GM19467 (cell line): ENCODE results near the gene PREX1.
A peak's percentile ranks its signal among the peaks of the same experiment; 100 is the strongest.

Experiments
- ATAC-seq: cut with Tn5 transposase; IDR thresholded peaks from one replicate; pipeline ENCODE4 v1.9.1; 2021; ENCODE audit warnings: mild to moderate bottlenecking, moderate library complexity; ENCODE audit not compliant: unreplicated experiment

The PREX1 gene

GRCh38 chr20:48738399-48739304 is 89.1 kb downstream of the PREX1 start:
- ATAC-seq: peak; percentile 63

DNA sequence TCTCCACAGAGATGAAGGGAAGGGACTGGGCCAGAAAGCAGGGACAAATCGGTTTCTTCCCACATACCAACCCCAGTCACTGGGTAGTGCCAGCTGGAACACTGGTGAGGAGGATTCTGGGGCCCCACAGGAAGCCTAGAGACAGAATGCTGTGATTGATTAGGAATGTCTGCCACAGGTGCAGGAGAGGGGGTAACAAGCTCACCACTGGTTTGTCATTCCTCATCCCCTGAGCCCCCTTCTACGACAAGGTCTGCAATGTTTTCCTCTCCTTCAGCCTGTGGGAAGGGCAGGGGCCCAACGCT is 89.8 kb downstream of the PREX1 start:
- ATAC-seq: no peak

GRCh38 chr20:48737434-48738093 is 90.2 kb downstream of the PREX1 start:
- ATAC-seq: no peak

GRCh38 chr20:48736636-48737035 is 91.2 kb downstream of the PREX1 start:
- ATAC-seq: no peak

GRCh38 chr20:48736231-48736630 is 91.6 kb downstream of the PREX1 start:
- ATAC-seq: no peak

- no peak for ATAC-seq
Measured at GRCh38 chr20:48735112-48735511, 92.7 kb downstream of the PREX1 start.

- ATAC-seq: no peak
Measured at GRCh38 chr20:48734104-48734749, 93.6 kb downstream of the PREX1 start.

DNA sequence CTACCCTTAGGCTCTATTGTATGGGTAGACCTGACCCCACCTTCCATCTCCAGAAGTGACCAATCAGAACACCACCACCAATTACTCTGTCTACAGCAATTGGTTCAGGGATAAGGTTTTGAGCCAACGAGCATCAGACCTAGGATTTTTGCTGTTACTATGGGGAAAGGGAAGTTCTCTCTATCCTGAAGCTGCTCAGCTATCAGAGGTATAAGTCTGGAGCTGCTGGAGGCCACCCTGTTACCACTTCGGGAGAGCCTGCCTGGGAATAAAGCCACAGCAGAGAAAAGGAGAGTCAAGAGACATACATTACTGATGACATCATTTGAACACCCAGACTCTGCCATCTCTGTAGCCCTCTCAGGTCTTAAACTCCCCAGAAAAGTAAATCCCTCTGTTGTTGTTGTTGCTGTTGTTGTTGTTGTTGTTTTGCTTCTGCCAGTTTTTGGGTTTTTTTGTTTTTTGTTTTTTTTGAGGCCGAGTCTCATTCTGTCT is 94.5 kb downstream of the PREX1 start:
- no peak for ATAC-seq

GRCh38 chr20:48732081-48732829 is 95.5 kb downstream of the PREX1 start:
- no peak for ATAC-seq

DNA sequence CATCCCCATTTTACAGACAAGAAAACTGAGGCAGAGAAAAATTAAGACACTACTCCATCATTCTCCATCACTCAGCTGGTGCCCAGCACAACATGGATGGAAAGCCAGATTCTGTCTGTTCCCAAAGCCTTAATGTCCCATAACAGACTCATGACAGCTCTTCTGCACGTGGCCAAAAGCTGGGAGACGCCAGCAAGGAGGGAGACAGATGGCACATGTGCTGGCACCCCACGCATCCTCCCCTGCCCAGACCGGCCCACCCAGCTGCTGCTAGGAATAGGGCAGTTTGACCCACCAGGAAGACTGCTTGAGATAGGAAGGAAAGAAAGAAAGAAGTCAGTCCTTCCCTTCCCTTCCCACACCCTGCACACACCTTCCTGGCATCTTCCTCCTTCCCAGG is 96.3 kb downstream of the PREX1 start:
- no peak for ATAC-seq

DNA sequence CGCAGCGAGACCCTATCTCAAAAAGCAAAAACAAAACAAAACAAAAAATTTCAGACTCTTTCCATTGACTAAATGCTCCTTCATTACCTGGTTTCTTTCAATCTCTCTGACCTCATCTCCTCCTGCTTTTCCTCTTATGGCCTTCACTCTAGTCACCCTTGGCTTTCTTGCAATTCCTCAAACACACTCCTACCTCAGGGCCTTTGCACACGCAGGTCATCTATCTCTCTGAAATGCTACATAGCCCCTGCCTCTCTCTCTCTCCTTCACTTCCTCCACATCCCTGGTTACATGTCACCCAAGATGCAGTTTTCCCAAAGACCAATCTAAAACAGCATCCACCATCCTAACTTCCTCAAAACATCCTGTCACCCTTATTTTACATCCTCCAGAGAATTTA is 96.8 kb downstream of the PREX1 start:
- ATAC-seq: no peak

GRCh38 chr20:48729538-48729937 is 98.3 kb downstream of the PREX1 start:
- no peak for ATAC-seq

DNA sequence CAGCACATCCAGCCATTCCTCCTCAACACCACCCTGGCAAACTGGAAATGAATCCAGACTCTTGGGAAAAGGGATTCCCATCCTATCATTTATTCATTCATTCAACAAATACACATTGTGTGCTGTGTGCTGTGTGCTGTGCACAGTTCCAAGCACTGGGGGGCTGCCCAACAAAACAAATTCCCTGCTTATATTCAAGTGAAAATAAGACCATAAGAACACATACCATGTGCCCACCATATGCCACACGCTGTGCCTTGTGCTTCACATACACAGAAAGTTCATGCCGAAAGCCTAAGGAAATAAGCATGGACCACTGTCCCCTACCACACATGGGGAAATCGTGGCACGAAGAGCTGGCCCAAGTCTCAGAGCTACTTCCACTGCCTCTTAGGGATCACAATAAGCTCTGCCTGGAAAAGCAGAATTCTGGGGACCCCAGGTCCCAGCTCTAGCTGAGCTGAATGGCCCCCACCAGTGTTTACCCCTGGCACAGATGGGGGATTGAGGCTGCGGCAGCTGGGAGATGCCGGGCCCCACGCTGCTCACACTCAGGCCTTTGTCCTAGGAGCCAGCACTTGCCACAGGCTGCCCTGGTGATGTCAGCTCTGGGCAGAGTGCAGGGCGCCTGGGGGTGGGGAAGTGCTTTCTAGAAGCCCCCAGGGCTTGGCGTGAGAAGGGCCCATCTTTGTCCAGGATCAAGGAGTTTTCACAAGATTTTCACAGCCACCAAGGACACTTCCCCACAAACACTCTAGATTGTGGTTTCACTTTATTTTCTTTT is 99.6 kb downstream of the PREX1 start:
- no peak for ATAC-seq

GRCh38 chr20:48727226-48727625 is 100.6 kb downstream of the PREX1 start:
- no peak for ATAC-seq

- ATAC-seq: no peak
Measured at GRCh38 chr20:48725555-48725991, 102.2 kb downstream of the PREX1 start.

DNA sequence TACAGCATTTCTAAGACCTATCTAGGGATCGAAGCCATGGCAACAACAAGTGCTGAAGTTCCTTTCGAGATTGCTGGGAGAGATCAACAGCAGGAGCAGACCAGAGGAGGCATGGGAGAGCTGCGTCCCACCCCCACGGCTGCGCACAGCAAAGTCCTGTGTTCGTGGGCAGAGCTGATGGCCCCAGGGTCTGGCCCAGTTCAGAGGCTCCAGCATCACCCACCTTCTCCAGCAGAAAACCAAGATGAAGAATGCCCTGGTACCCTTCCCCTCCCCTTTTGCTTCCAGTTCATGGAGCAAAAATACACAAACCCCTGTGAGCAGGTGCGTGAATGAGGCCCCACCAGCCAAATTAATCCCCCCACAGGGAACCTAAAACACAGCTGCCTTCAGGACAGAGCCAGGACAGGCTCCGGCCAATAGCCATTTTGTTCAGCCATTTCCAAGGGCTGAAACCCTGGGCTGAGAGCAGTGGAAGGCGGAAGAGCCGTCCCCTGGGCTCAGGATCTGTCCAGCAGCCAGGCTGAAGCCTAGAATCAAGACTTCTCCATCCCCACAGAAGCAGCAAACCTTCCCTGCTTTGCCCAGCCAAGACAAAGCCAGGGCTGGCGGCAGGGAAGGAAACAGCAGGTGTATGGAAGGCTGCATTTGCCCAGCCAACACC is 102.8 kb downstream of the PREX1 start:
- ATAC-seq: no peak

GRCh38 chr20:48724382-48724781 is 103.4 kb downstream of the PREX1 start:
- no peak for ATAC-seq

DNA sequence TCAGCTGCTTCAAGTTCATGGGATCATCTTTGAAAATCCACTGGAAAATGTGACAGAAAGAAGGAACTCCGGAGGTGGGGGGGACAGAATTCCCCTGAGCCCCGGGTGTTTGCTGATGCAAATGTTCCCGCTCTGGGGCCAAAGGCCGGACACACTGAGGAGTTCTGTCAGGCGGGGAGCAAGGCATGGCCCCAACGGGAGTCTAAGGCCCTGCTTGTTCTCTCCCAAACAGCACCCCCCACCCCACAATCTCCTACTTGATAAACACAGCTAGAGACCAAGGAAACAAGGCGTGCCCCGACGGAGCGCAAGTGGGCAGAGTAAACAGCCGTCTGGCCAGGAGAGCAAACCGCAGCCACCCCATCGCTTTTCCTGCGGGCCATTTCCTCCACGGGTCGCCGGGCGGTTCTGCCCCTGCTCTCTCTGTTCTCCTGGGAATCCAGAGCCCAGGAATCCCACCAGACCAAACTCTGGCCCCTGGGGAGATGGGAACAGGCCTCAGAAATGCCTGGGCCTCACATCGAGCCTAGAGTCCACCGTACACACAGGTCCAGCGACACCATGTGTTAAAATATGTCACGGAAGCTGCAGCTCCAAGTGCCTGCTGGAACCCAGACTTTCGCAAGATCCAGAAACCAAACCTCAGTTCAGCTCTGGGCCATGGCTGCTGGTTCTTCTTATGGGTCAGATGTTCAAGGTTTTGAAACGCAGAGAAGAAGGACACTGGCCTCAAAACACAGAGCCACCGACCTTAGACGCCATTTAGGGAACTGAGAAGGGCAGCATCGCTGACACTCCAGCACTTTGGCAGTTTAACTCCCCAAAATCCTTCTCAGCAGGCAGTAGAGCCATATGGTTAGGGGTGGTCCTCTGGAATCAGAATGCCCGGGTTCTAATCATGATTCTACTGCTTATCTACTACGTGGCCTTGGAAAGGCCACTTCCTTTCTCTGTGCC is 104.2 kb downstream of the PREX1 start:
- no peak for ATAC-seq
